22Rv1 (cell line): Measurements from ENCODE around the gene MINDY4.

Experiments used
- ZFX ChIP-seq: fragments of 450-650 bp; IDR thresholded peaks from 2 replicates; pipeline ENCODE4 v1.6.1; 2017; ENCODE audit warnings: antibody characterized with exemption, borderline replicate concordance
- TF ChIP-seq, protein P1 (sequence below): fragments of 450-650 bp; IDR thresholded peaks from 2 replicates; pipeline ENCODE4 v1.5.1; 2017; ENCODE audit warnings: mild to moderate bottlenecking

DNA sequence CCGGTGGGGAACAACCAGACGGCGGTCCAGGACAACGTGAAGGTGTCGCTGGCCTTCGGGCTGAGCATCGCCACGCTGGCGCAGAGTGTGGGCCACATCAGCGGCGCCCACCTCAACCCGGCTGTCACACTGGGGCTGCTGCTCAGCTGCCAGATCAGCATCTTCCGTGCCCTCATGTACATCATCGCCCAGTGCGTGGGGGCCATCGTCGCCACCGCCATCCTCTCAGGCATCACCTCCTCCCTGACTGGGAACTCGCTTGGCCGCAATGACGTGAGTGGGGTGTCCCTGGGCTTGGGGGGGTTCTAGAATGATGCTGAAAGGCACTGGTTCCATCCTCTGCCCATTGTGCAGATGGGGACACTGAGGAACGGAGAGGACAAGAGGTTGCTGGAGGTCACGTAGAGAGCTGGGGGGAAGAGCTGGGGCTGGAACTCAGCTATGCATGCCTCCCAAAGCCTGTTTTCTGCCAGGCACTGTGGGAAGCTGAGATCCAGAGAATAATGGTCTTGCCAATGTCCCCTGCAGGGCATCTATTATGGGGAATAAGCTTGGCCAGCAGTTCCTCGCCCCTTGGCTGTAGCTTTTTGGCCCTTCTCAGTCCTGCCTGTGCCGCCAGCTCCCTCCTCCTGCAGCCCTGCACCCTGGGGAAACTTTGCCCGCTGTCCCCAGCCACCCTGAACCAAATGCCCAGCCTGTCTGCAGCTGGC, 141.0 kb downstream of the MINDY4 start:
- TF ChIP-seq, protein P1, sequence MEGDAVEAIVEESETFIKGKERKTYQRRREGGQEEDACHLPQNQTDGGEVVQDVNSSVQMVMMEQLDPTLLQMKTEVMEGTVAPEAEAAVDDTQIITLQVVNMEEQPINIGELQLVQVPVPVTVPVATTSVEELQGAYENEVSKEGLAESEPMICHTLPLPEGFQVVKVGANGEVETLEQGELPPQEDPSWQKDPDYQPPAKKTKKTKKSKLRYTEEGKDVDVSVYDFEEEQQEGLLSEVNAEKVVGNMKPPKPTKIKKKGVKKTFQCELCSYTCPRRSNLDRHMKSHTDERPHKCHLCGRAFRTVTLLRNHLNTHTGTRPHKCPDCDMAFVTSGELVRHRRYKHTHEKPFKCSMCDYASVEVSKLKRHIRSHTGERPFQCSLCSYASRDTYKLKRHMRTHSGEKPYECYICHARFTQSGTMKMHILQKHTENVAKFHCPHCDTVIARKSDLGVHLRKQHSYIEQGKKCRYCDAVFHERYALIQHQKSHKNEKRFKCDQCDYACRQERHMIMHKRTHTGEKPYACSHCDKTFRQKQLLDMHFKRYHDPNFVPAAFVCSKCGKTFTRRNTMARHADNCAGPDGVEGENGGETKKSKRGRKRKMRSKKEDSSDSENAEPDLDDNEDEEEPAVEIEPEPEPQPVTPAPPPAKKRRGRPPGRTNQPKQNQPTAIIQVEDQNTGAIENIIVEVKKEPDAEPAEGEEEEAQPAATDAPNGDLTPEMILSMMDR, result no peak
- TF ChIP-seq ZFX, result no peak
